ENCODE data around the gene MMP7.

GRCh38 chr11:102546923-102547471 is 16.4 kb upstream of the MMP7 start:
- TF ChIP-seq CTCF (IDR thresholded peaks at IDR 0.05) (no peak), POLR2A (IDR thresholded peaks at IDR 0.05) (no peak), EP300 (IDR thresholded peaks at IDR 0.05) (no peak)
